WTC11 (cell line): ENCODE results near the gene GALNT18. TPM values are rescaled to one million over a fixed set of nuclear protein-coding genes. Genes with fewer than 3 reads are reported as not detected.

Experiments used
- ATAC-seq: fragments of 200-7000 bp; cut with Tn5 transposase; 2 replicates; pipeline ENCODE4 v1.10.0; 2021; ENCODE audit warnings: mild to moderate bottlenecking, moderate library complexity
- CTCF ChIA-PET: fragments of 300-600 bp; sonication (Branson Sonifier 250); formaldehyde crosslinking; loops from one replicate; lab custom pipeline; 2021; ENCODE audit warnings: antibody characterized with exemption; lab: Charles Lee
- POLR2A ChIA-PET: fragments of 350-600 bp; sonication (Branson Sonifier 250); formaldehyde crosslinking; loops from one replicate; lab custom pipeline; 2021; ENCODE audit warnings: antibody characterized with exemption; lab: Charles Lee
- DNase-seq: peaks from one replicate; pipeline ENCODE4 v3.0.0; 2021; ENCODE audit warnings: low spot score
- H3K27ac Mint-ChIP-seq: 2 replicates; pipeline ENCODE4 v1.8.0; 2021; ENCODE audit warnings: mixed read lengths
- H3K27me3 Mint-ChIP-seq: 2 replicates; pipeline ENCODE4 v1.8.0; 2021; ENCODE audit warnings: low read depth, mild to moderate bottlenecking, moderate library complexity, mixed read lengths
- H3K36me3 Mint-ChIP-seq: 2 replicates; pipeline ENCODE4 v1.8.0; 2021; ENCODE audit warnings: mixed read lengths
- H3K4me1 Mint-ChIP-seq: 2 replicates; pipeline ENCODE4 v1.8.0; 2022; ENCODE audit warnings: mixed read lengths
- H3K4me3 Mint-ChIP-seq: 2 replicates; pipeline ENCODE4 v1.8.0; 2021; ENCODE audit warnings: mild to moderate bottlenecking, moderate library complexity, mixed read lengths
- H3K9me3 Mint-ChIP-seq: 2 replicates; pipeline ENCODE4 v1.8.0; 2021; ENCODE audit warnings: mixed read lengths
- FOXK1 ChIP-seq: sonication (generic); formaldehyde crosslinking; IDR thresholded peaks from 2 replicates; pipeline ENCODE4 v1.8.0; 2022; ENCODE audit warnings: mild to moderate bottlenecking, moderate library complexity, missing genetic modification reagents
- FOXP1 ChIP-seq: sonication (generic); formaldehyde crosslinking; IDR thresholded peaks from 2 replicates; pipeline ENCODE4 v1.8.0; 2022; ENCODE audit warnings: missing genetic modification reagents, mild to moderate bottlenecking, moderate library complexity, borderline replicate concordance
- HMGA2 ChIP-seq: fragments of 250-450 bp; sonication (Bioruptor Pico); IDR thresholded peaks from 2 replicates; pipeline ENCODE4 v1.4.0; 2021; ENCODE audit warnings: mild to moderate bottlenecking, moderate library complexity
- JAZF1 ChIP-seq: fragments of 250-450 bp; sonication (Bioruptor Pico); IDR thresholded peaks from 2 replicates; pipeline ENCODE4 v1.9.0; 2021; ENCODE audit warnings: moderate library complexity, mild to moderate bottlenecking, inconsistent platforms
- TCF7 ChIP-seq: sonication (generic); formaldehyde crosslinking; IDR thresholded peaks from 2 replicates; pipeline ENCODE4 v1.8.0; 2022; ENCODE audit warnings: mild to moderate bottlenecking, low read depth, missing genetic modification reagents, moderate library complexity
- TEAD1 ChIP-seq: sonication (generic); formaldehyde crosslinking; IDR thresholded peaks from 2 replicates; pipeline ENCODE4 v1.8.0; 2022; ENCODE audit warnings: mild to moderate bottlenecking, missing genetic modification reagents
- ZBTB21 ChIP-seq: sonication (generic); formaldehyde crosslinking; IDR thresholded peaks from 2 replicates; pipeline ENCODE4 v1.8.1; 2023; ENCODE audit warnings: mild to moderate bottlenecking, missing genetic modification reagents, borderline replicate concordance
- ZNF121 ChIP-seq: sonication (generic); formaldehyde crosslinking; IDR thresholded peaks from 2 replicates; pipeline ENCODE4 v1.8.0; 2023; ENCODE audit warnings: missing genetic modification reagents
- ZNF671 ChIP-seq: fragments of 250-450 bp; sonication (Bioruptor Pico); IDR thresholded peaks from 2 replicates; pipeline ENCODE4 v1.8.0; 2021; ENCODE audit warnings: mild to moderate bottlenecking
- total RNA-seq: library from RNA; stranded (reverse); gene quantifications from 3 replicates; pipeline ENCODE4 v1.2.3, GENCODE V29; 2021
- TF ChIP-seq, protein P1 (sequence below): sonication (generic); formaldehyde crosslinking; IDR thresholded peaks from 2 replicates; pipeline ENCODE4 v1.8.1; 2023; ENCODE audit warnings: mild to moderate bottlenecking, missing genetic modification reagents, moderate library complexity
- TF ChIP-seq, protein P2 (sequence below): sonication (generic); formaldehyde crosslinking; IDR thresholded peaks from 2 replicates; pipeline ENCODE4 v1.8.1; 2023; ENCODE audit warnings: mild to moderate bottlenecking, missing genetic modification reagents
- TF ChIP-seq, protein P3 (sequence below): sonication (generic); formaldehyde crosslinking; conservative IDR thresholded peaks from 2 replicates; pipeline ENCODE4 v1.8.1; 2022; ENCODE audit warnings: mild to moderate bottlenecking, missing genetic modification reagents
- TF ChIP-seq, protein P4 (sequence below): fragments of 250-450 bp; sonication (Bioruptor Pico); IDR thresholded peaks from 2 replicates; pipeline ENCODE4 v1.9.0; 2021; ENCODE audit warnings: mild to moderate bottlenecking
- TF ChIP-seq, protein P5 (sequence below): sonication (generic); formaldehyde crosslinking; IDR thresholded peaks from 2 replicates; pipeline ENCODE4 v1.8.1; 2022; ENCODE audit warnings: missing genetic modification reagents, borderline replicate concordance
- TF ChIP-seq, protein P6 (sequence below): sonication (generic); formaldehyde crosslinking; IDR thresholded peaks from 2 replicates; pipeline ENCODE4 v1.8.0; 2022; ENCODE audit warnings: mild to moderate bottlenecking, missing genetic modification reagents

The GALNT18 gene
- total RNA-seq, 1 experiment from 2014 or later: 5.0 TPM

DNA sequence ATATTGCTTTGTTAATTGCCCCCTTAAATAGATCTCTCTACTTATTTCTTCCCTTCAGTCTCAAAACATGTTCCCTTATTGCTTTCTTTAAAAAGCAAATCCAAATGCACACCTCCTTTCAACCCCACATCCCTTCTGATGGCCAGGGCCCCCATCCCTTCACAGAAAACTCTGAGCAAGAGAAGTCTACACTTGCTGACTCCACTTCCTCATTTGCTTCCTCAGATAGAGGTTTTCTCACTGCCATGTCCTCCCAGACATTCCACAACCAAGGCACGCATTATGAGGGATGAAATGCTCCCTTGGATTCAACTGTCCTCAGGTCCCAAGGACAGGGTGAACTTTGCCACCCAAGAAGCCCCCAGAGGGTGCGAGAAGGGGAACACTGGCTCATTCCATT, 311.9 kb downstream of the GALNT18 start:
- TF ChIP-seq TEAD1: no peak
- TF ChIP-seq, protein P1, sequence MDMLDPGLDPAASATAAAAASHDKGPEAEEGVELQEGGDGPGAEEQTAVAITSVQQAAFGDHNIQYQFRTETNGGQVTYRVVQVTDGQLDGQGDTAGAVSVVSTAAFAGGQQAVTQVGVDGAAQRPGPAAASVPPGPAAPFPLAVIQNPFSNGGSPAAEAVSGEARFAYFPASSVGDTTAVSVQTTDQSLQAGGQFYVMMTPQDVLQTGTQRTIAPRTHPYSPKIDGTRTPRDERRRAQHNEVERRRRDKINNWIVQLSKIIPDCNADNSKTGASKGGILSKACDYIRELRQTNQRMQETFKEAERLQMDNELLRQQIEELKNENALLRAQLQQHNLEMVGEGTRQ (CRISPR knock-in tag): no peak
- no peak for TF ChIP-seq FOXP1 (CRISPR knock-in tag)
- no peak for TF ChIP-seq ZNF671
- no peak for TF ChIP-seq ZBTB21 (CRISPR knock-in tag)
- TF ChIP-seq, protein P2, sequence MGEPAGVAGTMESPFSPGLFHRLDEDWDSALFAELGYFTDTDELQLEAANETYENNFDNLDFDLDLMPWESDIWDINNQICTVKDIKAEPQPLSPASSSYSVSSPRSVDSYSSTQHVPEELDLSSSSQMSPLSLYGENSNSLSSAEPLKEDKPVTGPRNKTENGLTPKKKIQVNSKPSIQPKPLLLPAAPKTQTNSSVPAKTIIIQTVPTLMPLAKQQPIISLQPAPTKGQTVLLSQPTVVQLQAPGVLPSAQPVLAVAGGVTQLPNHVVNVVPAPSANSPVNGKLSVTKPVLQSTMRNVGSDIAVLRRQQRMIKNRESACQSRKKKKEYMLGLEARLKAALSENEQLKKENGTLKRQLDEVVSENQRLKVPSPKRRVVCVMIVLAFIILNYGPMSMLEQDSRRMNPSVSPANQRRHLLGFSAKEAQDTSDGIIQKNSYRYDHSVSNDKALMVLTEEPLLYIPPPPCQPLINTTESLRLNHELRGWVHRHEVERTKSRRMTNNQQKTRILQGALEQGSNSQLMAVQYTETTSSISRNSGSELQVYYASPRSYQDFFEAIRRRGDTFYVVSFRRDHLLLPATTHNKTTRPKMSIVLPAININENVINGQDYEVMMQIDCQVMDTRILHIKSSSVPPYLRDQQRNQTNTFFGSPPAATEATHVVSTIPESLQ (CRISPR knock-in tag): no peak
- TF ChIP-seq, protein P3, sequence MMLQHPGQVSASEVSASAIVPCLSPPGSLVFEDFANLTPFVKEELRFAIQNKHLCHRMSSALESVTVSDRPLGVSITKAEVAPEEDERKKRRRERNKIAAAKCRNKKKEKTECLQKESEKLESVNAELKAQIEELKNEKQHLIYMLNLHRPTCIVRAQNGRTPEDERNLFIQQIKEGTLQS: no peak
- TF ChIP-seq, protein P4, sequence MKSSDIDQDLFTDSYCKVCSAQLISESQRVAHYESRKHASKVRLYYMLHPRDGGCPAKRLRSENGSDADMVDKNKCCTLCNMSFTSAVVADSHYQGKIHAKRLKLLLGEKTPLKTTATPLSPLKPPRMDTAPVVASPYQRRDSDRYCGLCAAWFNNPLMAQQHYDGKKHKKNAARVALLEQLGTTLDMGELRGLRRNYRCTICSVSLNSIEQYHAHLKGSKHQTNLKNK (CRISPR knock-in tag): no peak
- no peak for TF ChIP-seq JAZF1 (CRISPR knock-in tag)
- TF ChIP-seq, protein P5, sequence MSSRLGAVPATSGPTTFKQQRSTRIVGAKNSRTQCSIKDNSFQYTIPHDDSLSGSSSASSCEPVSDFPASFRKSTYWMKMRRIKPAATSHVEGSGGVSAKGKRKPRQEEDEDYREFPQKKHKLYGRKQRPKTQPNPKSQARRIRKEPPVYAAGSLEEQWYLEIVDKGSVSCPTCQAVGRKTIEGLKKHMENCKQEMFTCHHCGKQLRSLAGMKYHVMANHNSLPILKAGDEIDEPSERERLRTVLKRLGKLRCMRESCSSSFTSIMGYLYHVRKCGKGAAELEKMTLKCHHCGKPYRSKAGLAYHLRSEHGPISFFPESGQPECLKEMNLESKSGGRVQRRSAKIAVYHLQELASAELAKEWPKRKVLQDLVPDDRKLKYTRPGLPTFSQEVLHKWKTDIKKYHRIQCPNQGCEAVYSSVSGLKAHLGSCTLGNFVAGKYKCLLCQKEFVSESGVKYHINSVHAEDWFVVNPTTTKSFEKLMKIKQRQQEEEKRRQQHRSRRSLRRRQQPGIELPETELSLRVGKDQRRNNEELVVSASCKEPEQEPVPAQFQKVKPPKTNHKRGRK (CRISPR knock-in tag): no peak
- TF ChIP-seq TCF7 (CRISPR knock-in tag): no peak
- no peak overlapping the region for H3K27ac Mint-ChIP-seq
- peaks cover 7% of the 10 kb centered on the region for H3K4me1 Mint-ChIP-seq
- ATAC-seq: no peak
- ChIA-PET CTCF (no interaction called here), POLR2A (no interaction called here)
- no peak overlapping the region for H3K4me3 Mint-ChIP-seq
- no peaks in the 10 kb centered on the region for H3K36me3 Mint-ChIP-seq
- DNase-seq: no peak
- no peaks in the 10 kb centered on the region for H3K27me3 Mint-ChIP-seq
- H3K9me3 Mint-ChIP-seq: no peaks in the 10 kb centered on the region

DNA sequence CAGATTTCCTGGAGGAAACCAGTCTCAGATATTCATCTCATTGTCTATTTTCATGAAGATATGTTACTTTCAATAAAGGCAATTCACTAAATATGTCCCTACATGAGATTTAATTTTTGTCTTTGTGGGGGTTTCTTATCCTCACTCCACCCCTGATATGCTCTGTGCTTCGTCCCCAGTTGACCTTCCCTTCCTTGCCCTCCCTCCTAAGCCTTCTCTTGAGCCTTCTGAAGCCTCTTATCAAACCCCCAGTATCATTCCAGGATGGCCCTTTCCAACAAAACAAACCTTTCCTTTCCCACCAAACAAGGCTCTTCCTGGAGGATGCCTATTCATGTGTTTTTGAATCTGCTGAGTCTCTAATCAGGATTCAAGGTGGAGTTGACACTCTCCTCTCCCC, 313.6 kb downstream of the GALNT18 start:
- no peak for TF ChIP-seq HMGA2 (CRISPR knock-in tag)
- TF ChIP-seq, protein P6, sequence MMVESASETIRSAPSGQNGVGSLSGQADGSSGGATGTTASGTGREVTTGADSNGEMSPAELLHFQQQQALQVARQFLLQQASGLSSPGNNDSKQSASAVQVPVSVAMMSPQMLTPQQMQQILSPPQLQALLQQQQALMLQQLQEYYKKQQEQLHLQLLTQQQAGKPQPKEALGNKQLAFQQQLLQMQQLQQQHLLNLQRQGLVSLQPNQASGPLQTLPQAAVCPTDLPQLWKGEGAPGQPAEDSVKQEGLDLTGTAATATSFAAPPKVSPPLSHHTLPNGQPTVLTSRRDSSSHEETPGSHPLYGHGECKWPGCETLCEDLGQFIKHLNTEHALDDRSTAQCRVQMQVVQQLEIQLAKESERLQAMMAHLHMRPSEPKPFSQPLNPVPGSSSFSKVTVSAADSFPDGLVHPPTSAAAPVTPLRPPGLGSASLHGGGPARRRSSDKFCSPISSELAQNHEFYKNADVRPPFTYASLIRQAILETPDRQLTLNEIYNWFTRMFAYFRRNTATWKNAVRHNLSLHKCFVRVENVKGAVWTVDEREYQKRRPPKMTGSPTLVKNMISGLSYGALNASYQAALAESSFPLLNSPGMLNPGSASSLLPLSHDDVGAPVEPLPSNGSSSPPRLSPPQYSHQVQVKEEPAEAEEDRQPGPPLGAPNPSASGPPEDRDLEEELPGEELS (CRISPR knock-in tag): no peak
- TF ChIP-seq, protein P4 (CRISPR knock-in tag): no peak
- TF ChIP-seq ZNF671: no peak
- TF ChIP-seq FOXK1 (CRISPR knock-in tag): no peak
- TF ChIP-seq ZNF121: no peak
- TF ChIP-seq, protein P3: no peak
- ATAC-seq (no peak), DNase-seq (no peak)
- H3K4me3 Mint-ChIP-seq: no peak overlapping the region
- H3K9me3 Mint-ChIP-seq: no peaks in the 10 kb centered on the region
- peaks cover 7% of the 10 kb centered on the region for H3K4me1 Mint-ChIP-seq
- CTCF ChIA-PET: no interaction called here
- no peak overlapping the region for H3K27ac Mint-ChIP-seq
- POLR2A ChIA-PET: no interaction called here
- no peaks in the 10 kb centered on the region for H3K36me3 Mint-ChIP-seq
- no peaks in the 10 kb centered on the region for H3K27me3 Mint-ChIP-seq
